Ramos (cell line): ENCODE data around the gene APBA2.
"Not testable (repeated sequence)": the region's sequence is repeated elsewhere in the genome, so short reads cannot be mapped to it uniquely, and the experiment has no call there.

Experiments
- in situ Hi-C: fragments of 300-500 bp; cut with MboI; formaldehyde crosslinking; loops from one replicate; pipeline ENCODE4 v1.14.3; 2022; ENCODE audit warnings: low sequenced_read_pairs; ENCODE audit not compliant: unreplicated experiment

Gene APBA2

DNA sequence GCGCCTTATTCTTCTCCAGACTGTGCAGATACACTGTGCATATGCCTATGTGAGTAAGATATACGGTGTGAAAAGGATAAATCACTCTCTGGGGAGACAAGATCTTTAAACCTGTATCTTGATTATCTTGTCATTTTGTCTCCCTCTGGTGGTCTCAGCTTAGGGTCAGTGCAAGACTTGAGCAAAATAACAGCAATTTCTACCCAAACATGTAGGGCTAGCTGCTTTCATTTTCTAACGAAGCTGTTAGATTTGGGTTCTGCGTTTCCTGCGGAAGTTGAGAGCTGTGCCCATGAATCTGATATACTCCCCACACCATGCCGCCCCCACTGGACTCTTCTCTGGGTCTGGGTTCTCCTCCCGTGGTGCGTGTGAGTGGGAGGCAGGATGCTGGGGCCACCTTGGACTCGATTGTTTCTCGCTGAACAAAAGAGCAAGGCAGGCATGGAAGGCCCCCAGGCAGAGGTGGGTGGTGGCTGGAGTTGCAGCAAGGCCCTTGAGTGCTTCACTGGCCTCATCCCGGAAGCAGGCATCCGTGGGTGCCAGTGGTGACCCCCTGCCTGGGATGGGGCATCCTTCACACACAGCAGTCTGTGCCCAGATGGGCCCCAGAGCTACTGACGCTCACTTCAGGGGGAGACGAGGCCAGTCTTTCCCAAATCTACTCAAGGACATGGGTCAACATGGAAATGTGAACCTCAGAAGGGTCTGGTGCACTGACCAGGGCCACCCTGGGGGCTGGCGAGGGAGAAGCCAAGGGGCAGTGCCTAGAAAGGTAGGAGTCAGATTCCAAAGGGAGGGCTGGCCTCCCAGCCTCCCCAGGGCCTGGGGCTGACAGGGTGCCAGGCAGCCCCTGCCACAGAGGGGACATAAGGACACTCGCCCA is 204.2 kb downstream of the APBA2 start:
- in situ Hi-C loops: no loop called here

- in situ Hi-C loops: no loop called here
Observed at GRCh38 chr15:29090617-29091466, 205.1 kb downstream of the APBA2 start.

DNA sequence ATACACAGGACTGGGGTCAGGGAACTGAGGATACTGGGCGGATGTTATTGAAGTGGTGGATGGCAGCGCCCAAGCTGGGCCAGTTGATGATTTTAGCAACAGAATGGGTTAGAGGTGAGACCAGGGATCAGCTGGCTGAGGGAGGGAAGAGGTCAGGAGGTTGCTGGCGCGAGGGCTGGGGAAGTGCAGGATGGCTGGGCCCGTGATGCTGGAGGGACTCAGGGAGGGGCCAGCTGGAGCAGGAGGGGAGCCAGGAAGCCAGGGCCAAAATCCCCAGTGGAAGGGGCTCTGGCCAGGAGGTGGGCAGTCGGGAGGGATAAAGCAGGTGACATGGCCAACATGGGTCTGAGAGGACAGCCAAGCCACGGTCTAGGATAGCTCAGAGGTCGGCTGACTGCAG is 205.9 kb downstream of the APBA2 start:
- in situ Hi-C loops: no loop called here

GRCh38 chr15:29092376-29093064 is 206.7 kb downstream of the APBA2 start:
- in situ Hi-C loops: no loop called here

DNA sequence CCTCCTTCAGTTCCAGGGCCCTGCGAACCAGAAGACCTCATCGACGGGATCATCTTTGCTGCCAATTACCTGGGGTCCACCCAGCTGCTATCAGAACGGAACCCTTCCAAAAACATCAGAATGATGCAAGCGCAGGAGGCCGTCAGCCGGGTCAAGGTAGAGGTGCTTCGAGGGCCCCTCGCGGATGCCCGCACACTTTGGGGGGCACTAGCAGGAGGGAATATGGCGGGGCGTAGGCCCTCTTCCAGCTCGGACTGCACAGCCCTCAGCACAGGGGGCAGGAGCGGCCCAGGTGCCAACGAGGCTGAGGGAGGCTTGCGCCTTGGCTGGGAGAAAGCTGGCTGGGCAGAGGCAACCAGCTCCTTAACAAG is 207.3 kb downstream of the APBA2 start:
- in situ Hi-C loops: no loop called here

DNA sequence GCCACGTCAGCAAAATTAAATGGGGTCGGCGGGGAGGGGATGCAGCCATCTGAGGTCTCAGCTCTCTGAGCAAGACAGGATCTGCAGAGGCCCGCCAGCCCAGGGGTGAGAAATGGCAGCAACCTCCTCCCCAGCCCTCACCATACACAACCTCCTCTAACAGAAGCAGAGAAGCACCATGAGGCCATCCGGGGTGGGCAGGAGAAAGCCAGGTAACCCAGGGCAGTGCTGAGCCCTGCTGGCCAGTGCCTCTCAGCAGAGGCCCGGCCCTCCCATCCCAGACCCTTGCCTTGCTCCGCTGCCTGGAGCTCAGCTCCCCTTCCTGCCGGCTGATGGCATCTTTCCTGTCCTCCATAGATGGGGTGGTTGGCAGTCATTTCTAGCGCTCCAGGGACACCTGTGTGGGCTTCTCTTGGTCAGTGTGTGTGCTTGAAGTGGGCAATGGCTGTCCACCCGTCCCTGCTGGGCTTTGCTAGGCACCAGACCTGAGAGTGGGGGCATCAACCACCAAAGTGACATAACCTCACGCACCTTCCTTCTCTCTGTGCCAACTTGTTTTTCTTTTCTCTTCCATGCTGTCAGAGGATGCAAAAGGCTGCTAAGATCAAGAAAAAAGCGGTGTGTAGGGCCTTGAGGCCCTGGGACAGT is 208.0 kb downstream of the APBA2 start:
- in situ Hi-C loops: no loop called here

- in situ Hi-C loops: no loop called here
Observed at GRCh38 chr15:29094711-29095110, 208.9 kb downstream of the APBA2 start.

DNA sequence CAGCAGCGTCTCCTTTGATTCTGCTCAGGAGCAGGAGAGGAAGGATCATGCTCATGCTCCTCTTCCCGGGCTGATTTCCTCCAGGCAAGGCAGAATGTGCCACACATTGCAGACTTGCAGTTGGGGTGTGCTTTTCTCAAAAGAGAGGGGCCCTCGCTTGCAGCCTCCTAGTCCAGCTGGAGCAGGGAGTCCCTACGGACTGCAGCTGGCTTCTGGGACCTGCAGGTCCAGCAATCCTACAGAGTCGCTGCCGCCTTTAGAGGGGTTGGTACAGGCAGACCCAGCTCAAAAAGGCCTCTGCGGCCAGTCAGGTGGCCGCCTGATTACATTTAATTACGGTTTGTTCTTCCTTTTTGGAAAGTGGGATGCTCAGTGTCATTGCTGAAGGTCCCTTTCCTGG is 210.0 kb downstream of the APBA2 start:
- in situ Hi-C loops: no loop called here

- in situ Hi-C loops: no loop called here
Observed at GRCh38 chr15:29097168-29097567, 211.4 kb downstream of the APBA2 start.

DNA sequence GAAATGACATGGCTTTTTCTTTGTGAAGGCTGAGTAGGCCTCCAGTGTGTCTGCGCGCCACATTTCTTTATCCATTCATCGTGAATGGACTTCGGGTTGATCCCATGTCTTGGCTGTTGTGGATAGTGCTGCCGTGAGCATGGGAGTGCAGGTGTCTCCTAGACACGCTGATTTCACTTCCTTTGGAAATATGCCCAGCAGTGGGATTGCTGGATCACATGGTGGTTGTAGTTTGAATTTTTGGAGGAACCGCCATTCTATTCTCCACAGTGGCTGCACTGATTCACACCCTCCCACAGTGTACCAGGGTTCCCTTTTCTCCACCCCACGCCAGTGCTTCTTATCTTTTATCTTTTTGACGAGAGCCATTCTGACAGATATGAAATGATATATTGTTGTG is 212.2 kb downstream of the APBA2 start:
- in situ Hi-C loops: no loop called here

GRCh38 chr15:29098652-29099051 is 212.9 kb downstream of the APBA2 start:
- in situ Hi-C loops: no loop called here

GRCh38 chr15:29099131-29099880 is 213.5 kb downstream of the APBA2 start:
- in situ Hi-C loops: no loop called here

GRCh38 chr15:29100486-29101000 is 214.8 kb downstream of the APBA2 start:
- in situ Hi-C loops: no loop called here

DNA sequence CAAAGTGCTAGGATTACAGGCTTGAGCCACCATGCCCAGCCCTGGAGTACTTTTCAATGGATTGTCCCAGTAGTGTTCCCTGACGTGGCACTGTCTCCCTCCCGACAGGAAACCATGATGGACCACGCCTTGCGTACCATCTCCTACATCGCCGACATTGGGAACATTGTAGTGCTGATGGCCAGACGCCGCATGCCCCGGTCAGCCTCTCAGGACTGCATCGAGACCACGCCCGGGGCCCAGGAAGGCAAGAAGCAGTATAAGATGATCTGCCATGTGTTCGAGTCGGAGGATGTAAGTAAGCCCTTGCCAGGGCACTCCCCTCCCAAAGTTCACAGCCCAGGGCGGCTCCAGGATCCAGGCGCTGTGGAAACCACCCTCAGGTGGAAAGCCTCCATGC is 215.7 kb downstream of the APBA2 start:
- in situ Hi-C loops: no loop called here

- in situ Hi-C loops: not testable (repeated sequence)
Observed at GRCh38 chr15:29102173-29102794, 216.5 kb downstream of the APBA2 start.

DNA sequence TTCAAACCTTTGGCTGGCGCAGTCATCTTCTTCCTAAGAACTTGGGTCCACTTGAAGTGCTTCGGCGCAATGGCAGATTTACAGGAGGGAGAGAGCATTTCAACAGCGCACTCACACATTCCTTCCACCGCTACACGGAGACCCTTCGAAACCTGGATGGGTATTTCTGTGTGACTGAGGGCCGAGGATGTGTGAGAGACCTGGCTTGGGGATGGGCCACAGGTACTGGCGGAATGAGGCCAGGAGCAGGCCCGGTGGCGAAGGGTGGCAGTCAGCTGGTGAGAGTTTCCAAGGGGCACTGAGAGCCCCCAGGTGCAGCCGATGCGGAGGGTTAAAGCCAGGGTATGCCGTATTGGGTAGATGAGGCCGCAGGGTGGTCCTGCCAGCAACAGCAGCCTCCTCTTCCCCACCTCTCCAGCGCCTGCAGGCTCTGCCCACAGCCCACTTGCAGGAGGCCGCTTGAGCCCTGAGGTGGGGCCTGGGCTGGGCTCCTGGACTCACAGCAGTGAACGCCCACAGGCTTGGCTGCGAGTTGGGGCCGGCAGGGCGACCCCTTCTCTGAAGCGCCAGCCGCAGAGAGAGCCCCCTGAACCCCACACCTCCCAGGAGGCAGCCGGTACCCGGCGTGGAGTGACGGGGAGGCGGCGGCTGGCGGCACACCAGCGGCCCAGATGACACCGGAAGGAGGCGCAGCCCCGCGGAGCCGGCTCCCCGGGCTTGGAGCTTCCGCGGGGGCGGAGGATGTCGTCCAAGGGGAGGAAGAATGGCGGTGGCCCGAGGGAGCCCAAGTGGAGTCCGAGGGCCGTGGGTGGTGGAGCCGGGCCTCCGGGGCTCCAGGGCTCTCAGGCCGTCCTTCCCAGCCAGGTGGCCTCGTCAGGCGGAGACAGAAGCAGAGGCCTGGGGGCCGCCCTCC is 217.4 kb downstream of the APBA2 start:
- in situ Hi-C loops: no loop called here

DNA sequence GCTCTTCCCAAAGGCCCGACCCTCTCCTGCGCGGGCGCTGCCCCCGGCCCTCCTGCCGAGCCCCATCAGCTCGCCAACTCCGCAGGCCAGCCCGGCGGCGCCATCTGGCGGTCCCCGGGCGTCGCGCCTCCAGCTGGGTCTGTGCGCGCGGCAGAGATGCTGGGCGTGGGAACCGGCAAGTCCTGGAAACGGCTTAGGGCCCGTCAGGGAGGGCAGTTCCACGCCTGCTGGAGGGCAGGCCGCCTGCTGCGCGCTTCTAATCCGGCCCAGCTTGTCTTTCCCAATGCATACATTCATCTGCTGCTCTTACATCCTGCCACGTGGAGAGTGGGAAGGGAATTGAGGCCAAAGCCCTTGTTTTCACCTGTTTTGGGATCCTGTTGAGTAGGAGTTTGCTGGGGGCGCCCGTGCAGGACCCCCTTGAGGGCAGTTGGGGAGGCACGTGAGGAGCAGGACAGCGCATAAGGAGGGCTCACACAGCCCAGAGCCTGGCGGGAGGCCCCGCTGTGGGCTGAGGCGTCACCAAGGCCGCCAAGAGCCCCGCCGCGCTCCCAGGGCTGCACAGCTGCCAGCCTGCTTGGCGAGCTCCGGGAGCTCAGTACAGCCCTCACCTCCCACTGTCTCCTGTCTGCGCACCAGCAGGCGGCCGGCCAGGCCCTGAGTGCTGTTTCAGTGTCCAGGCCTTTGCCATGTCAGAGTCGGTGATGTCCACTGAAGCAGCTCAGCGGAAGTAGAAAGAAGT is 218.2 kb downstream of the APBA2 start:
- in situ Hi-C loops: no loop called here
